GM12878 (cell line): ENCODE measurements around the gene BTBD10.
A peak's percentile ranks its signal among the peaks of the same experiment; 100 is the strongest.

Experiments
- ATF3 ChIP-seq: IDR thresholded peaks from 2 replicates; pipeline ENCODE4 v1.6.1; 2011; ENCODE audit warnings: low read depth, mild to moderate bottlenecking, low read length, moderate library complexity, borderline replicate concordance; ENCODE audit errors: extremely low read depth
- CTCF ChIP-seq, 3 experiments: IDR thresholded peaks in 2 of 3; conservative IDR thresholded peaks in 1 of 3; 2 replicates each; pipeline ENCODE4 v1.5.1; 2011; ENCODE audit warnings: low read depth in 3 of 3, low read length in 3 of 3, mild to moderate bottlenecking in 3 of 3, control low read depth in 2 of 3, moderate library complexity in 2 of 3, inconsistent platforms in 1 of 3, mixed read lengths in 1 of 3; ENCODE audit not compliant: control insufficient read depth in 2 of 3, insufficient read depth in 1 of 3; ENCODE audit errors: extremely low read depth in 1 of 3
- DPF2 ChIP-seq: fragments of 450-650 bp; IDR thresholded peaks from 2 replicates; pipeline ENCODE4 v1.6.1; 2017; ENCODE audit warnings: mild to moderate bottlenecking
- E2F4 ChIP-seq: IDR thresholded peaks from 2 replicates; pipeline ENCODE4 v1.6.1; 2012; ENCODE audit warnings: low read depth, low read length, improper control_type of control experiment
- ESRRA ChIP-seq: IDR thresholded peaks from 2 replicates; pipeline ENCODE4 v1.6.1; 2012; ENCODE audit warnings: mild to moderate bottlenecking, low read length, improper control_type of control experiment
- EZH2 ChIP-seq: IDR thresholded peaks from 2 replicates; pipeline ENCODE4 v1.6.1; 2012; ENCODE audit warnings: low read depth, mild to moderate bottlenecking, control low read depth, inconsistent platforms, low read length, borderline replicate concordance; ENCODE audit not compliant: control insufficient read depth
- POLR2A ChIP-seq: IDR thresholded peaks from 2 replicates; pipeline ENCODE4 v1.6.1; 2011; ENCODE audit warnings: low read depth, mild to moderate bottlenecking, low read length
- SMC3 ChIP-seq: IDR thresholded peaks from 2 replicates; pipeline ENCODE4 v1.6.1; 2011; ENCODE audit warnings: low read length, improper control_type of control experiment, borderline replicate concordance

- TF ChIP-seq POLR2A (no peak), CTCF (IDR thresholded peaks at IDR 0.05 in 2 of 3, conservative IDR thresholded peaks at IDR 0.05 in 1 of 3; ENCODE audit: control insufficient read depth in 2 of 3, extremely low read depth in 1 of 3, insufficient read depth in 1 of 3, low read depth in 3 of 3, low read length in 3 of 3) (peak; percentile 58 to 69 (median 58)), E2F4 (no peak), DPF2 (no peak), SMC3 (peak; percentile 55; the same call in 1 of the 2 replicates), ATF3 (no peak), EZH2 (no peak), ESRRA (no peak)
These were observed 77.9 kb downstream of the BTBD10 start for GRCh38 chr11:13384908-13385640.
